Adrenal gland (tissue), 12 donors: ENCODE results near the gene WNT7B. TPM values are rescaled to one million over a fixed set of nuclear protein-coding genes. Genes with fewer than 3 reads are reported as not detected.

Experiments used
- DNase-seq, 7 donors: peaks; one replicate each; pipeline ENCODE4 v3.0.0-alpha.2; 2019 to 2020
- H3K27ac ChIP-seq, 5 donors: fragments of 200-600 bp; sonication (generic) in 4 of 5; 1 replicate in 3 of 5; 2 replicates in 2 of 5; pipeline versions ENCODE4 v1.5.1 to v1.8.0; 2016 to 2020; ENCODE audit warnings: mild to moderate bottlenecking in 1 of 5
- H3K27me3 ChIP-seq: fragments of 200-600 bp; 2 replicates; pipeline ENCODE4 v1.8.0; 2021
- H3K36me3 ChIP-seq, 2 donors: fragments of 200-600 bp; replicated peaks in 1 of 2; 1 replicate in 1 of 2; 2 replicates in 1 of 2; pipeline versions ENCODE4 v1.5.1 to v1.8.0; 2018 to 2022
- H3K4me1 ChIP-seq, 2 donors: fragments of 200-600 bp; replicated peaks in 1 of 2; 1 replicate in 1 of 2; 2 replicates in 1 of 2; pipeline versions ENCODE4 v1.5.1 to v1.8.0; 2018 to 2021
- H3K4me3 ChIP-seq, 4 donors: fragments of 200-600 bp; sonication (generic) in 3 of 4; one replicate each; pipeline ENCODE4 v1.5.1; 2016 to 2018
- H3K9me3 ChIP-seq, 3 donors: fragments of 200-600 bp; sonication (generic) in 1 of 3; replicated peaks in 1 of 3; 1 replicate in 2 of 3; 2 replicates in 1 of 3; pipeline versions ENCODE4 v1.5.1 to v1.8.0; 2016 to 2021
- POLR2A ChIP-seq, 2 donors: fragments of 450-650 bp; IDR thresholded peaks; one replicate each; pipeline ENCODE4 v1.6.1; 2017; ENCODE audit warnings: antibody characterized with exemption in 2 of 2, mild to moderate bottlenecking in 2 of 2, moderate library complexity in 1 of 2
- WGBS, 4 donors: extraction: QIAGEN DNeasy Blood & Tissue Kit in 2 of 4; methylation state at CpG; one replicate each; pipeline versions ENCODE4 v1.1.5 to v1.1.7; 2013 to 2017; 5-methylcytosine and 5-hydroxymethylcytosine counted together
- intact Hi-C, 2 donors: fragments of 100-400 bp; cut with DNase I; formaldehyde crosslinking; loops; one replicate each; pipeline versions ENCODE4 v1.14.1 to v1.15.0; 2022 to 2023
- polyA plus RNA-seq, 3 donors: library from polyadenylated mRNA; stranded (reverse); fragments of 200-250 nt in 2 of 3; fragments of 350-450 nt in 1 of 3; fragmentation: Illumina TruSeq in 1 of 3; extraction: RNeasy Lipid Tissue Mini Kit (QIAGEN cat#74804) in 1 of 3; gene quantifications; one replicate each; pipeline ENCODE4 v1.2.3, GENCODE V29; 2013 to 2014
- total RNA-seq, 9 donors: library from RNA; depleted of rRNA in 4 of 9; stranded (reverse); fragments of >200 nt in 4 of 9; fragments of 120-200 nt in 1 of 9; fragmentation: NEBNext Ultra II Directional in 1 of 9; extraction: Animal tissue kit (Norgen Biotek cat#: 25700) in 1 of 9; gene quantifications; one replicate each; pipeline versions ENCODE4 v1.1.0 to v1.2.4, GENCODE V29; 2013 to 2023
- TF ChIP-seq, protein P1 (sequence below), 6 experiments: fragments of 450-650 bp in 4 of 6; fragments of 200-600 bp in 2 of 6; sonication (generic) in 1 of 6; IDR thresholded peaks; 1 replicate in 5 of 6; 2 replicates in 1 of 6; pipeline versions ENCODE4 v1.5.1 to v1.8.0; 2016 to 2021; ENCODE audit warnings: antibody characterized with exemption in 6 of 6, mild to moderate bottlenecking in 2 of 6, moderate library complexity in 1 of 6
- donor health status: healthy with polysubstance abuse.
- donor health status: Bipolar disorder and iron deficiency.
- donor health status: DM: yes; HTN: yes; CAD: no.
- donor health status: DM: no; HTN: no; CAD: no.
- donor health status: DM: no; HTN: no; CAD: no.
- donor health status: DM: yes; HTN: yes; CAD: no.

WNT7B gene
- total and polyA plus RNA-seq, 12 donors: 0.07 to 0.24 (median 0.15) TPM; not detected in 8

- WGBS, 4 donors: 73 to 87% (median 79%) methylated on average over 4 to 12 of the region's 12 CpGs
- intact Hi-C loops: no loop called here
- Histone ChIP-seq H3K9me3 (no peaks in the 10 kb centered on the region), H3K4me3 (no peak overlapping the region), H3K27ac (no peak overlapping the region), H3K36me3 (no peaks in the 10 kb centered on the region), H3K4me1 (no peaks in the 10 kb centered on the region), H3K27me3 (no peaks in the 10 kb centered on the region)
- no peak for DNase-seq
- TF ChIP-seq, protein P1, sequence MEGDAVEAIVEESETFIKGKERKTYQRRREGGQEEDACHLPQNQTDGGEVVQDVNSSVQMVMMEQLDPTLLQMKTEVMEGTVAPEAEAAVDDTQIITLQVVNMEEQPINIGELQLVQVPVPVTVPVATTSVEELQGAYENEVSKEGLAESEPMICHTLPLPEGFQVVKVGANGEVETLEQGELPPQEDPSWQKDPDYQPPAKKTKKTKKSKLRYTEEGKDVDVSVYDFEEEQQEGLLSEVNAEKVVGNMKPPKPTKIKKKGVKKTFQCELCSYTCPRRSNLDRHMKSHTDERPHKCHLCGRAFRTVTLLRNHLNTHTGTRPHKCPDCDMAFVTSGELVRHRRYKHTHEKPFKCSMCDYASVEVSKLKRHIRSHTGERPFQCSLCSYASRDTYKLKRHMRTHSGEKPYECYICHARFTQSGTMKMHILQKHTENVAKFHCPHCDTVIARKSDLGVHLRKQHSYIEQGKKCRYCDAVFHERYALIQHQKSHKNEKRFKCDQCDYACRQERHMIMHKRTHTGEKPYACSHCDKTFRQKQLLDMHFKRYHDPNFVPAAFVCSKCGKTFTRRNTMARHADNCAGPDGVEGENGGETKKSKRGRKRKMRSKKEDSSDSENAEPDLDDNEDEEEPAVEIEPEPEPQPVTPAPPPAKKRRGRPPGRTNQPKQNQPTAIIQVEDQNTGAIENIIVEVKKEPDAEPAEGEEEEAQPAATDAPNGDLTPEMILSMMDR (IDR thresholded peaks at IDR 0.05): no peak
- no peak for TF ChIP-seq POLR2A (IDR thresholded peaks at IDR 0.05)
Observed at GRCh38 chr22:45952553-45952952, 24.4 kb downstream of the WNT7B start.

DNA sequence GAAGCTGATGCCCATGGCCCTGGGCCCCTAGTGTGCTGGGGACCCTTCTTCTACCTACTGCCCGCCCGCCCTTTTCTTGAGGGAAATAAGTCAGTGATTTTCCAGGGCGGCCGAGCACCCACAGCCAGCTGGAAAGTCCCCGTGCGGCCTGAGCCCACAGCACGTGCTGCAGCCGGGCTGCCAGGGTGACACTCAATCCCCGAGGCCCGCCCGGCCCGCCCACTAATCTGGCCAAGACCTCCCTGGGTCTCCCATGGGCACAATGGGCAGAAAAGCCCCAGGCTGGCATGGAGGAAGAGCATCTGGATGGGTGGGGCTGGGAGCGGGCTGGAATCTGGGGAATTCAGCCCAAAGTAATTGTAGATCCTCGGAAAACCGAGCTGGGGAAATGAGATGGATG is 24.8 kb downstream of the WNT7B start:
- TF ChIP-seq, protein P1 (IDR thresholded peaks at IDR 0.05): no peak
- no peak for TF ChIP-seq POLR2A (IDR thresholded peaks at IDR 0.05)
- Histone ChIP-seq H3K4me1 (no peaks in the 10 kb centered on the region), H3K27ac (no peak overlapping the region), H3K36me3 (no peaks in the 10 kb centered on the region), H3K27me3 (no peaks in the 10 kb centered on the region), H3K9me3 (no peaks in the 10 kb centered on the region), H3K4me3 (no peak overlapping the region)
- 55 to 77% (median 75%) methylated on average over 3 to 15 of the region's 15 CpGs for WGBS, 4 donors
- intact Hi-C loops: no loop called here
- DNase-seq: no peak

- intact Hi-C loops: no loop called here
- WGBS, 4 donors: 89 to 100% (median 91%) methylated on average over 4 to 23 of the region's 23 CpGs
Observed at GRCh38 chr22:45949891-45950290, 27.1 kb downstream of the WNT7B start.

GRCh38 chr22:45949258-45949870 is 27.6 kb downstream of the WNT7B start:
- Histone ChIP-seq H3K27ac (no peak overlapping the region), H3K4me1 (no peaks in the 10 kb centered on the region), H3K27me3 (no peaks in the 10 kb centered on the region), H3K36me3 (no peaks in the 10 kb centered on the region), H3K4me3 (no peak overlapping the region), H3K9me3 (no peaks in the 10 kb centered on the region)
- intact Hi-C loops: no loop called here
- 80 to 89% (median 89%) methylated on average over 1 to 22 of the region's 22 CpGs for WGBS, 4 donors
- DNase-seq: no peak
- TF ChIP-seq POLR2A (IDR thresholded peaks at IDR 0.05): no peak
- TF ChIP-seq, protein P1 (IDR thresholded peaks at IDR 0.05): no peak

More at GRCh38 chr22:45949891-45950290, 27.1 kb downstream of the WNT7B start:
- no peaks in the 10 kb centered on the region for H3K4me1 ChIP-seq
- no peak overlapping the region for H3K27ac ChIP-seq
- TF ChIP-seq, protein P1 (IDR thresholded peaks at IDR 0.05): no peak
- TF ChIP-seq POLR2A (IDR thresholded peaks at IDR 0.05): no peak
- DNase-seq: no peak
- no peaks in the 10 kb centered on the region for H3K27me3 ChIP-seq
- H3K36me3 ChIP-seq: no peaks in the 10 kb centered on the region
- no peaks in the 10 kb centered on the region for H3K9me3 ChIP-seq
- H3K4me3 ChIP-seq: no peak overlapping the region
